Keratinocyte (primary cell): Measurements from ENCODE around the gene SINHCAF. TPM values are rescaled to one million over a fixed set of nuclear protein-coding genes. Genes with fewer than 3 reads are reported as not detected.

Experiments used
- DNase-seq: peaks from one replicate; pipeline ENCODE4 v3.0.0-alpha.2; 2011; ENCODE audit warnings: low read depth, missing footprints, low spot score
- FAIRE-seq: peaks from 2 replicates; lab custom pipeline; 2011; peaks lifted over from hg19 to GRCh38; lab: Jason Lieb, UNC
- H2AFZ ChIP-seq: 2 replicates; pipeline ENCODE4 v1.6.0; 2012; ENCODE audit warnings: low read length, control low read depth, inconsistent platforms; ENCODE audit not compliant: control insufficient read depth
- H3K27ac ChIP-seq: 2 replicates; pipeline ENCODE4 v1.5.1; 2011; ENCODE audit warnings: low read length; ENCODE audit not compliant: control insufficient read depth, insufficient read depth
- H3K27me3 ChIP-seq: 3 replicates; pipeline ENCODE4 v1.6.0; 2011; ENCODE audit warnings: low read length; ENCODE audit not compliant: control insufficient read depth, insufficient read depth; ENCODE audit errors: extremely low read depth
- H3K36me3 ChIP-seq, 2 experiments: 2 replicates in 1 of 2; 3 replicates in 1 of 2; pipeline ENCODE4 v1.5.1; 2011; ENCODE audit warnings: low read length in 2 of 2, mild to moderate bottlenecking in 1 of 2; ENCODE audit not compliant: control insufficient read depth in 2 of 2, insufficient read depth in 2 of 2; ENCODE audit errors: extremely low read depth in 1 of 2
- H3K4me1 ChIP-seq: 3 replicates; pipeline ENCODE4 v1.5.1; 2011; ENCODE audit warnings: low read length; ENCODE audit not compliant: control insufficient read depth, insufficient read depth; ENCODE audit errors: extremely low read depth
- H3K4me2 ChIP-seq: 3 replicates; pipeline ENCODE4 v1.6.0; 2011; ENCODE audit warnings: low read depth, low read length; ENCODE audit not compliant: control insufficient read depth, insufficient read depth; ENCODE audit errors: extremely low read depth
- H3K4me3 ChIP-seq, 3 experiments: fragments of 200-600 bp in 1 of 3; sonication (generic) in 1 of 3; 2 replicates in 2 of 3; 3 replicates in 1 of 3; pipeline ENCODE4 v1.5.1; 2011 to 2016; ENCODE audit warnings: low read length in 3 of 3, mild to moderate bottlenecking in 3 of 3, control low read depth in 2 of 3, inconsistent platforms in 1 of 3, low read depth in 1 of 3, mixed read lengths in 1 of 3, mixed run types in 1 of 3, moderate library complexity in 1 of 3; ENCODE audit not compliant: control insufficient read depth in 2 of 3, insufficient read depth in 2 of 3; ENCODE audit errors: extremely low read depth in 1 of 3
- H3K79me2 ChIP-seq: 2 replicates; pipeline ENCODE4 v1.6.0; 2012; ENCODE audit warnings: low read length; ENCODE audit not compliant: control insufficient read depth, insufficient read depth
- H3K9ac ChIP-seq: 3 replicates; pipeline ENCODE4 v1.6.0; 2011; ENCODE audit warnings: low read length; ENCODE audit not compliant: control insufficient read depth, insufficient read depth; ENCODE audit errors: extremely low read depth
- H3K9me1 ChIP-seq: 3 replicates; pipeline ENCODE4 v1.6.0; 2011; ENCODE audit warnings: low read length; ENCODE audit not compliant: control insufficient read depth, insufficient read depth; ENCODE audit errors: extremely low read depth
- H3K9me3 ChIP-seq: 2 replicates; pipeline ENCODE4 v1.5.1; 2012; ENCODE audit warnings: low read depth, low read length; ENCODE audit not compliant: control insufficient read depth
- H4K20me1 ChIP-seq: 3 replicates; pipeline ENCODE4 v1.6.0; 2011; ENCODE audit warnings: low read length; ENCODE audit not compliant: control insufficient read depth, insufficient read depth; ENCODE audit errors: extremely low read depth
- CTCF ChIP-seq, 3 experiments: IDR thresholded peaks in 1 of 3; conservative IDR thresholded peaks in 1 of 3; optimal IDR thresholded peaks in 1 of 3; 2 replicates in 2 of 3; 3 replicates in 1 of 3; pipeline versions ENCODE3 to v1.5.1; 2011; ENCODE audit warnings: low read length in 3 of 3, mild to moderate bottlenecking in 3 of 3, moderate library complexity in 2 of 3, control low read depth in 1 of 3, inconsistent platforms in 1 of 3; ENCODE audit not compliant: insufficient read depth in 2 of 3; ENCODE audit errors: extremely low read depth in 1 of 3
- EZH2 ChIP-seq: IDR thresholded peaks from one replicate; pipeline ENCODE4 v1.6.1; 2012; ENCODE audit warnings: inconsistent platforms, mild to moderate bottlenecking, low read length, moderate library complexity
- dilution Hi-C: fragments of 300-500 bp; cut with MboI; formaldehyde crosslinking; loops from one replicate; pipeline ENCODE4 v1.7.0; 2020; ENCODE audit warnings: low sequenced_read_pairs; ENCODE audit not compliant: extremely low pct_ligation_motif_present
- polyA plus RNA-seq, 5 experiments: library from polyadenylated mRNA; depleted of rRNA in 3 of 5; stranded (reverse) in 3 of 5; stranded (forward) in 1 of 5; unstranded in 1 of 5; fragments of >200 nt; gene quantifications; 1 replicate in 1 of 5; 2 replicates in 3 of 5; 3 replicates in 1 of 5; pipeline versions ENCODE4 v1.2.1 to v1.2.3, GENCODE V29; 2011 to 2012; ENCODE audit warnings: missing spikeins in 2 of 5, low read depth in 1 of 5, low replicate concordance in 1 of 5

SINHCAF gene
- polyA plus RNA-seq, 1 donor (not counting 4 experiments of a cell fraction or from before 2014, with no cell fraction given) = 57.4 TPM

GRCh38 chr12:31310488-31310887 is 15.5 kb downstream of the SINHCAF start:
- no peak overlapping the region for H3K27ac ChIP-seq
- H3K79me2 ChIP-seq = peaks cover 97% of the 10 kb centered on the region
- H3K27me3 ChIP-seq = no peaks in the 10 kb centered on the region
- H3K9me3 ChIP-seq = no peaks in the 10 kb centered on the region
- H3K9me1 ChIP-seq = peaks cover 2% of the 10 kb centered on the region
- no peak overlapping the region for H2AFZ ChIP-seq
- no peak overlapping the region for H3K4me3 ChIP-seq
- no peaks in the 10 kb centered on the region for H3K4me1 ChIP-seq
- TF ChIP-seq CTCF (optimal IDR thresholded peaks at IDR 0.05 in 1 of 3, IDR thresholded peaks at IDR 0.05 in 1 of 3, conservative IDR thresholded peaks at IDR 0.05 in 1 of 3; ENCODE audit: extremely low read depth in 1 of 3, insufficient read depth in 2 of 3, low read length in 3 of 3) (no peak), EZH2 (no peak)
- dilution Hi-C loops = no loop called here
- H3K9ac ChIP-seq = no peak overlapping the region
- no peak overlapping the region for H3K4me2 ChIP-seq
- DNase-seq (no peak), FAIRE-seq (no peak)
- peaks cover 14% of the 10 kb centered on the region for H4K20me1 ChIP-seq
- H3K36me3 ChIP-seq = peaks cover 0 to 5% of the 10 kb centered on the region in 2 experiments

GRCh38 chr12:31309279-31309678 is 16.7 kb downstream of the SINHCAF start:
- peaks cover 2% of the 10 kb centered on the region for H3K9me1 ChIP-seq
- no peak overlapping the region for H3K27ac ChIP-seq
- no peak for FAIRE-seq
- peaks cover 5 to 7% of the 10 kb centered on the region in 2 experiments for H3K36me3 ChIP-seq
- no peak overlapping the region for H3K9ac ChIP-seq
- no peaks in the 10 kb centered on the region for H3K9me3 ChIP-seq
- no peaks in the 10 kb centered on the region for H3K27me3 ChIP-seq
- H3K4me3 ChIP-seq = no peak overlapping the region
- no peak for TF ChIP-seq EZH2
- TF ChIP-seq CTCF (optimal IDR thresholded peaks at IDR 0.05 in 1 of 3, IDR thresholded peaks at IDR 0.05 in 1 of 3, conservative IDR thresholded peaks at IDR 0.05 in 1 of 3; ENCODE audit: extremely low read depth in 1 of 3, insufficient read depth in 2 of 3, low read length in 3 of 3) = no peak
- DNase-seq = no peak
- H3K4me2 ChIP-seq = no peak overlapping the region
- peaks cover 97% of the 10 kb centered on the region for H3K79me2 ChIP-seq
- no peak overlapping the region for H2AFZ ChIP-seq
- dilution Hi-C loops = no loop called here
- peaks cover 12% of the 10 kb centered on the region for H4K20me1 ChIP-seq
- no peaks in the 10 kb centered on the region for H3K4me1 ChIP-seq
